Esophagus squamous epithelium (tissue), 5 donors: ENCODE results near the gene RASGEF1C. TPM values are rescaled to one million over a fixed set of nuclear protein-coding genes. Genes with fewer than 3 reads are reported as not detected.

Experiments
- DNase-seq: peaks from one replicate; lab custom pipeline; 2025; lab: John Stamatoyannopoulos, UW
- H3K27ac ChIP-seq, 4 donors: fragments of 200-600 bp; sonication (generic); one replicate each; pipeline ENCODE4 v1.5.1; 2016 to 2019; ENCODE audit warnings: mild to moderate bottlenecking in 1 of 4
- H3K27me3 ChIP-seq, 4 donors: fragments of 200-600 bp; sonication (generic); 1 replicate in 3 of 4; 2 replicates in 1 of 4; pipeline versions ENCODE4 v1.5.1 to v1.6.0; 2017 to 2021; ENCODE audit warnings: antibody characterized with exemption in 1 of 4
- H3K36me3 ChIP-seq, 3 donors: fragments of 200-600 bp; sonication (generic); one replicate each; pipeline ENCODE4 v1.5.1; 2016 to 2019
- H3K4me1 ChIP-seq, 3 donors: fragments of 200-600 bp; sonication (generic); one replicate each; pipeline ENCODE4 v1.5.1; 2017 to 2019
- H3K4me3 ChIP-seq, 4 donors: fragments of 200-600 bp; sonication (generic); 1 replicate in 3 of 4; 2 replicates in 1 of 4; pipeline ENCODE4 v1.5.1; 2016 to 2019; ENCODE audit warnings: mild to moderate bottlenecking in 2 of 4, moderate library complexity in 1 of 4
- H3K9me3 ChIP-seq, 3 donors: fragments of 200-600 bp; sonication (generic); one replicate each; pipeline ENCODE4 v1.5.1; 2016 to 2019
- CTCF ChIP-seq, 6 experiments: fragments of 450-650 bp in 4 of 6; fragments of 200-600 bp in 2 of 6; sonication (generic) in 2 of 6; IDR thresholded peaks; one replicate each; pipeline ENCODE4 v1.5.1; 2016 to 2019; ENCODE audit warnings: antibody characterized with exemption in 6 of 6, mild to moderate bottlenecking in 4 of 6, moderate library complexity in 4 of 6
- POLR2A ChIP-seq, 4 donors: fragments of 450-650 bp; IDR thresholded peaks; one replicate each; pipeline ENCODE4 v1.6.1; 2017; ENCODE audit warnings: antibody characterized with exemption in 4 of 4, mild to moderate bottlenecking in 4 of 4, moderate library complexity in 3 of 4
- WGBS, 2 donors: methylation state at CpG; one replicate each; pipeline ENCODE4 v1.1.5; 2018; 5-methylcytosine and 5-hydroxymethylcytosine counted together
- intact Hi-C: fragments of 100-400 bp; cut with DNase I; formaldehyde crosslinking; loops from one replicate; pipeline ENCODE4 v1.15.0; 2022
- total RNA-seq, 4 donors: library from RNA; depleted of rRNA; stranded (reverse); fragments of >200 nt; gene quantifications; one replicate each; pipeline ENCODE4 v1.1.0, GENCODE V29; 2016
- donor health status: DM: yes; HTN: yes; CAD: no.

RASGEF1C gene
- total RNA-seq, 4 donors from 2014 or later: 0.19 to 0.26 TPM; not detected in 2

GRCh38 chr5:180101451-180102105, 107.4 kb downstream of the RASGEF1C start:
- H3K36me3 ChIP-seq: no peaks in the 10 kb centered on the region
- DNase-seq: no peak
- H3K27ac ChIP-seq: no peak overlapping the region
- H3K9me3 ChIP-seq: peaks cover 0 to 7% (median 0%) of the 10 kb centered on the region in 3 donors
- no peak for TF ChIP-seq CTCF (IDR thresholded peaks at IDR 0.05)
- no peak for TF ChIP-seq POLR2A (IDR thresholded peaks at IDR 0.05)
- H3K27me3 ChIP-seq: no peaks in the 10 kb centered on the region
- H3K4me3 ChIP-seq: no peak overlapping the region
- 79 to 80% methylated on average over 10 of the region's 20 CpGs for WGBS, 2 donors
- intact Hi-C loops: no loop called here
- H3K4me1 ChIP-seq: no peaks in the 10 kb centered on the region

GRCh38 chr5:180100621-180101450, 108.2 kb downstream of the RASGEF1C start:
- no peak for DNase-seq
- intact Hi-C loops: no loop called here
- 79 to 83% methylated on average over 11 to 24 of the region's 29 CpGs for WGBS, 2 donors

DNA sequence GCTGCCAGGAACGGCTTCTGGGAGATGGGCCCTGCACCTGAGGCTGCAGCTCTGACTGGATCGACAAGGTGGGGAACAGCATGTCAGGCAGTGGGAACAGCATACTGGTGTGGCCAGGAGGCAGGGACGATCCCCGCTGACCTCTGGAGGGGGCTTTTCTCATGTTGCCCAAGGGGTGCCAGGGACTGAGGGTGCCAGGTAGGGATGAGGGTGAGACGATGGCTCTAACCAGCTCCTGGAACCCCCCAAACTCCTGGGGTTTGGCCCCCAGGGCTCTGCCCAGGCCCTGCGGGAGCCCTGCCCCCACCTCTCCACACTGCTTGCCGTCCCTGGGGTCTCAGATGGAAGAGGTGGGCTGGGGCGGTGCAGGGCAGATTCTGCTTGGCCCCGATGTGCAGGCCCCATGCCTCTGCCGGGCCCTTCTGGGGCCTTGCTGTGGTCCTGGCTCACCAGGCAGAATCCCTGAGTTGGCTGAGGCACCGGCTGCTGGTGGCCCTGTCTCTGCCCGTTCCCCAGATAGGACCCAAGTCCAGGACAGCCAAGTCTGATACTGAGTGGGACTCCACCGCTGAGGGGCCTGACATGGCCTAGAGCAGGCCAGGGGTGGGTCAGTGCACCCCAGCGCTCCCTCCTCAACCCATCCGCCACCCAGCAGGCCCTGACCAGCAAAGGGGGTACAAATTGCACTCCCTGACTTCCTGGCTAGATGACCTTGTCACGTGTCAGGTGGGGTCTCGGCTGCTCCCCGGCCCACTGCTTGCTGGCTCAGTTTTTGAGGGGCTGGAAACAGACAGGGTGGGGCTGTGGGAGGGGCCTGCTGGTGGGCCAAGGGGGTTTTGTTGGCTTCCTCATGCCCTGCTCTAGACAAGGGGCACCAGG, 109.0 kb downstream of the RASGEF1C start:
- Histone ChIP-seq H3K27me3 (no peaks in the 10 kb centered on the region), H3K9me3 (no peaks in the 10 kb centered on the region), H3K27ac (no peak overlapping the region), H3K4me3 (no peak overlapping the region), H3K4me1 (no peaks in the 10 kb centered on the region), H3K36me3 (no peaks in the 10 kb centered on the region)
- no peak for DNase-seq
- no peak for TF ChIP-seq CTCF (IDR thresholded peaks at IDR 0.05)
- no peak for TF ChIP-seq POLR2A (IDR thresholded peaks at IDR 0.05)
- 86 to 93% methylated on average over 3 to 4 of the region's 18 CpGs for WGBS, 2 donors
- intact Hi-C loops: no loop called here

More at GRCh38 chr5:180100621-180101450, 108.2 kb downstream of the RASGEF1C start:
- TF ChIP-seq CTCF (IDR thresholded peaks at IDR 0.05) (no peak), POLR2A (IDR thresholded peaks at IDR 0.05) (no peak)
- Histone ChIP-seq H3K9me3 (peaks cover 0 to 2% (median 0%) of the 10 kb centered on the region in 3 donors), H3K27me3 (no peaks in the 10 kb centered on the region), H3K4me1 (no peaks in the 10 kb centered on the region), H3K4me3 (no peak overlapping the region), H3K27ac (no peak overlapping the region), H3K36me3 (no peaks in the 10 kb centered on the region)

DNA sequence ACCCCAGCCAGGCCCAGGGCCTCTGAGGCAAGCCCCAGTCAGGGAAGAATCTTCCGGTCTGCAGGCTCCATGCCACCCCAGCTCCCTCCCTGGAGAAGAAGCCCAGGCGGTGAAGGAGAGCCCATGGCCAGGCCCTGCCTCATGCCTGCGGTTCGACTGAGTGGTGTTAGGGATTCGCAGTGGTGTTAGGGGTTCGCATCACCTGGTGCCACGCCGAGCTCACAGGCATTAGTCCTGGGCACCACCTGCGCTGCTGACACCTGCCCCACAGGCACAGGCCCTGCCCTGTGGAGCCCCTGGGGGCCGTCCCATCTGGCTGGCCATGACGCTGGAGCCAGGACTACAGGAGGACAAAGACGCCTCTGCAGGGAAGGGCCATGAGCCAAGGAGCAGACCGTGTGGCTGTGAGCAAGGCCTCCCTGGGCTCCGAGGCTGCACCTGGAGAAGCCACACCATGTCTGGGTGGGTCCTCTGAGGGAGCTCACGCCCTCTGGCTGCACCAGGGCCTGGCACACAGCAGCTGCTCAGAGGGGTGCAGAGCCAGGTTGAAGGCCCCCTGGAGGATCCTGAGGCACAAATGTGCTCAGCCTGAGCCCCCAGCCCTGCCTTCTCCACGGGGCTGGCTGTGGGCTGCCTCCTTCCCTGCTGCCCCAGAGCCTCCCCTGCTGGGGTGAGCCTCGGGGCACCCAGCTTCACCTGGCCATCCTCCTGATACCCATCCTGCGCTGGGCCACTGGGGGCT, 109.8 kb downstream of the RASGEF1C start:
- Histone ChIP-seq H3K36me3 (no peaks in the 10 kb centered on the region), H3K4me3 (no peak overlapping the region), H3K4me1 (no peaks in the 10 kb centered on the region), H3K9me3 (no peaks in the 10 kb centered on the region), H3K27ac (no peak overlapping the region), H3K27me3 (no peaks in the 10 kb centered on the region)
- TF ChIP-seq POLR2A (IDR thresholded peaks at IDR 0.05) (no peak), CTCF (IDR thresholded peaks at IDR 0.05) (no peak)
- DNase-seq: no peak
- intact Hi-C loops: no loop called here
- 83 to 97% methylated on average over 2 to 6 of the region's 18 CpGs for WGBS, 2 donors
